GM19025 (cell line): ENCODE results near the gene C14orf132.

Experiments
- ATAC-seq: cut with Tn5 transposase; IDR thresholded peaks from one replicate; pipeline ENCODE4 v1.9.1; 2021; ENCODE audit warnings: mild to moderate bottlenecking, low read depth, moderate library complexity; ENCODE audit not compliant: unreplicated experiment

Gene C14orf132

DNA sequence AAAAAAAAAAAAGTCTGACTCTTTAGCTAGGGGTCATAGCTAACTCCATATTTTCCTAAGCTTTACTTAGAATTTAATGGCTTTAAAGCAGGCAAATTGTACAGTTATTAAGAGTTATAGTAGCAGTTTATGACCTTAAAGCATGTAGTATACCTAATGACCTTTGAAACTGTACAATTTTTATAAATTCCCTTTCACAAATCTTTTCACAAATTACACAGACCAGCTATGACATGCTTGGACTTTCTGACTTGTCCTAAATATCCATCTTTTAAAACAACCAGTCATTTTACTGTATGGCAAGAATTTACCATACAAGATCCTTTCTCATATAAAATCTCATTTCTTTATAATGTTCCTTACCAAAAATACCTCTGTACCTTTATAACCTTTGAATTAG lies 74.8 kb downstream of the C14orf132 start:
- no peak for ATAC-seq

DNA sequence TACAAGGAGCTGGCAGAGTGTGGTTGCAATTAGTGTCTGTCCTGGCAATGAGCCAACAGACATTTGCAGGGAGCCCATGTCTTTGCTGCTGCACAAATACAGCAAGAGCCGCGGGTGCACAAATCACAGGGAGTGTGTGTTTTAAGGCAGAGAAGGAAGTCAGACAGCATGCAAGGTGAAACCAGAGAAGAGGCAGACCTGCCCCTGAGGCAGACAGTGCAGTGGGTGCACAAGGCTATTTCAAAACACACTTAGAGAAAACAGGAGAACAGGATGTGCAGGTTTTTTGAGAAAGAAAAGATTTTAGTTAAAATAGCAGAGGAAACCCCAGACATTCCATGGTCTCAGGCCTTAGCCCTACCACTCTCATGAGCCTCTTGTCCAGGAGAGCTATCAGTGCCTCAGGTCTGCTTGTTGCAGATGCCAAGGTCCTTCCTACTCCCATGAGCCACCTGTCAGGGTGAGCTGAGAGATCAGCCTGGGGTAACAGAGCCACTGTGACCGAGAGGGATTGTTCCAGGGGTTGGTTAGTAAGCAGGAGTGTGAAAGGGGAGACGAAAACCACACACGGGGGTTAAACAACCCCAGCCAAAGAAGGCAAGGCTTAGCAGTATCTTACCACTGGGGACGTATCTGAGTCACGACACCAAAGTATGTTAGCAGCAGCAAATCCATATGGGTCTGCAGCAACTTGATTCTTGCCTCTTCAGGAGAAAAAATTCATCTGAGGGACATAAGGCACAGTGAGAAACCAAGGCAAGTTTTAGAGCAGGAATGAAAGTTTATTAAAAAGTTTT lies 78.1 kb downstream of the C14orf132 start:
- ATAC-seq, result no peak

DNA sequence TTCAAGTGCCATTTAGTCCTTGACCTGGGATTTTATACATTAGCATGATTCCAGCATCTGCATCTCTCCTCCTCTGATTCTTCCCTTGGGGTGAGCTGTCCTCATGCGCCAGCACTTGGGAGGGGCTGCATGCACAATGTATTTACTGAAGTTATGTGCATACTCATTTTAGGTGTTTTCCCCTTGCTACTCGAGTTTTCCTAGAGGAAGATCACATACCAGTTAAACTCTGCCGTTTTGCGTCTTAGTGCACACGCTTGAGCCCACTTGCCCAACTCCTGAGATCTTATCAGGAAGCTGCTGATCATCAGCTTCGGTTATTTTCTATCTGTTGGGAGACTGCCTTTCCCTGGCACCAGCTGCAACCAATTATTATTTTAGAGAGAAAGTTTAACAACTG lies 78.8 kb downstream of the C14orf132 start:
- ATAC-seq, result no peak

DNA sequence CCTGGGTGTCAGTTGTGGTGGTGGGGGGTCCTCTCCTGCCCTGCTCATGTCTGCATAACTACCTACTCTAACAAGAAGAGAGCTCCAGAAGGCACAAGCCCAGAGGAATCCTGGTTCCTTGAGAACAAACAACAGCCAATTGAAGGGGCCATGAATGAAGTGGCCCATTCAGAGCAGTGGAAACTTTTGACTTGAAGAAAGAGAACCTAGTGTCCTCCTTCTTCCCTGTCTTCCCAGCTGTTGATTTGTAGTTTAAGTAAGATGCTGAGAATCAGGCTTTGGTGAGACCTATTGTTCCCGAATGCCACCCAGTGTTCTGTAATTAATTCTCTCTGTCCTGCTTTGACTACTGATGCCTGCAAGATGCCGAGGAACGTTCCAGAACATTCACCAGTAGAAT lies 79.2 kb downstream of the C14orf132 start:
- no peak for ATAC-seq

DNA sequence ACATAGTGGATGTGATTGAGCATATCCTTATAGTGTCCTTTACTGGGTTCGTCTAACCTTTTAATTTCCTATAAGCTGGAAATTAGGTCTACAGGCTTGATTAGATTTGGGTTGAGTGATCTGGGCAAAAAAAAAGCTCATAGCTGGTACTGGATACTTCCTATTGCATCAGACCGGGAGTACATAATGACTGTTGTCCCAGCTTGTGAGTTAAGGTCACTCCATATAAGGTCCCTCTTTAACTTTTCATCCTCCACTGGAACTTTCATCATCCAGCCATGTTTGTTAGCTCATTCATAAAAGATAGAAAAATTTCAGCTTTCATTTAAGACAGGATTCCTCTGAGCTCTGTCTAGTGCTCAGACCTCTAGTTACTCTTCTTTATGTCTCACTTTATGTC lies 80.8 kb downstream of the C14orf132 start:
- no peak for ATAC-seq

DNA sequence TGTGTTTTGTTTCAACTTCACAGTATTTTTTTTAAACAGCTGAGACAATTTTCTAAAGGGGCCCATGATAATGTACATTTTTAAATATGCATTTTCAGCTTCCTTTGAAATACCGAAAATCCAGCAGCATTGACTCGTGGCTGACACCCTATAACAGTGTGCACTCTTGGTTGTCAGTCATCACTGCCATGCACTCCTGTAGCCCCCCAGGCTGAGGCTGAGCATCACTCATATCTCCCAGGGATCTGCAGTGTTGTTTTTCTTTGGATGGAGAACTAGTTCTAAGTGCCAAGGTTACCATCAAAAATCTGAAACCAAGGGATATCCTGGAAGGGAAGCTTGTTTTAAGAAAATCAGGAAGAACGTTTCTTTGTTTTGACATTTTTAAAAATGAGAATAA lies 81.2 kb downstream of the C14orf132 start:
- ATAC-seq, result no peak

DNA sequence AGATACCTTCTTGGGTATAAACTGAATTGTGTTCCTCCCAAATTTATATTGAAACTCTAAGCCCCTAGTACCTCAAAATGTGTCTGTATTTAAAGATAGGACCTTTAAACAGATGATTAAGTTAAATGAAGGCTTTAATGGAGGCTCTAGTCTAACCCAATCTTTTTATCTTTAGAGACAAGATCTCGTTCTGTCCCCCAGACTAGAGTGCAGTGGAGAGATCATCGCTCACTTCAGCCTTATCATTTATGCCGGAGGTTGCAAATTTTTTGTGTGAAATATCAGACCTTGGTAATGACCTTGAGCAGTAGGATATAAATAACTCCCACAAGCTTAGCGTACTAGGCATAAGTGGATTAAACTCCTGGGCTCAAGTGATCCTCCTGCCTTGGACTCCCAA lies 81.8 kb downstream of the C14orf132 start:
- no peak for ATAC-seq

DNA sequence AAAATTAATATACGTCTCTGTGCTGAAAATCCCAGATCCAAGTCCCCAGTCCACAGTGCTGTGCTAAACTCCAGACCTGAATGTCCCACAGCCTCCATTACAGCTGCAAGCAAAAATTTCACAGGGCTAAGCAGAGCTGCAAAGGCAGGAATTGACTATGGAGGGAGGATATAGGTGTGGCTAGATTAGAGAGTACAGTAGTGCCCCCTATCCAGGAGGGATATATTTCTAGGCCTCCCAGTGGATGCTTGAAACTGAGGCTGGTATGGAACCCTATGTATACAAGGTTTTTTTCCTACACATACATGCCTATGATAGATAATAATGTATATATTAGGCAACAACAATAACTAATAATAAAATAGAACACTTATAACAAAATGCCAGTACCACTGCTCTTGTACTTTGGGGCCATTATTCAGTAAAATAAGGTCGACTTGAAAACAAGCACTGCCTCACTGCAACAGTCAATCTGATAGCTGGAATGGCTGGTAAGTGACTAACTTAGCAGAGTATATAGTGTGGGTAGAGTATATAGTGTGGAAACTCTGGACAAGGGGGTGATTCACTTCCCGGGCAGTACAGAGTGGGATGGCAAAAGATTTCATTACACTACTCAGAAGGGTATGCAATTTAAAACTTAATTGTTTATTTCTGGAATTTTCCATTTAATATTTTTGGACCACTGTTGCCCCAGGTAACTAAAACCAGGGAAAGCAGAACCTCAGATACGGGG lies 82.7 kb downstream of the C14orf132 start:
- ATAC-seq, result no peak

DNA sequence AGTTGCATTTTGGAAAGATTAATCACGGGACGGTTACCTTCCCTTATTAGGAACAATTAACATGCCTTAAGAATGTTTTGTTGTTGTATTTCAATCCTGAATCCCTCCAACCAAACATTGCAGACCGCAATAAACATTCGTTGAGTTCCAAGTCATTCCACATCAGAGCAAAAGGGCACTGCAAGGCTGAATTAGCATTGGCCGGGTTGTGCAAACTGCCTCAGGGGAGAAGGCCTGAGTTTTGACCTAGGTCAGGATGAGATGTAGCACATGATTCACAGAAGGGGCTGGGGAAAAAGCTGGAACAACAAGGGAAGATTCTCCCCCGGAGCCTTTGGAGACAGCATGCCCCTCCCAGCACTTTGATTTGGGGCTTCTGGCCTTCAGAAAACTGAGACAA lies 83.3 kb downstream of the C14orf132 start:
- no peak for ATAC-seq

DNA sequence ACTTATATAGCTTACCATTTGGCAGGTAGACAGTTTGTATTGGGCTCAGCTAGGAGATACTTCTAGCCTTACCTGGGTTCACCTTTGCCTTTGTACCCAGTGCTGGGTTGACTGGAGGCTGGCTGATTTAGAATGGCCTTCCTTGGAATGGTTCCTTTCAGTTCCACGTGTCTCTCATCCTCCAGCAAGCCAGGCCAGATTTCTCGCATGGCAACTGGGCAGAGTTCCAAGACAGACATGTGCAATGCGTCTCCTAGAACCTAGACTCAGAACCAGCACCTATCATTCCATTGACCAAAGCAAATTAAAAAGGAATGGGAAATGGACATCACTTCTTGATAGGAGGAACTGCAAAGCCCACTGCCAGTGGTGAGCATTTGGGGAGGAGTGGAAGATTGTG lies 86.4 kb downstream of the C14orf132 start:
- no peak for ATAC-seq

DNA sequence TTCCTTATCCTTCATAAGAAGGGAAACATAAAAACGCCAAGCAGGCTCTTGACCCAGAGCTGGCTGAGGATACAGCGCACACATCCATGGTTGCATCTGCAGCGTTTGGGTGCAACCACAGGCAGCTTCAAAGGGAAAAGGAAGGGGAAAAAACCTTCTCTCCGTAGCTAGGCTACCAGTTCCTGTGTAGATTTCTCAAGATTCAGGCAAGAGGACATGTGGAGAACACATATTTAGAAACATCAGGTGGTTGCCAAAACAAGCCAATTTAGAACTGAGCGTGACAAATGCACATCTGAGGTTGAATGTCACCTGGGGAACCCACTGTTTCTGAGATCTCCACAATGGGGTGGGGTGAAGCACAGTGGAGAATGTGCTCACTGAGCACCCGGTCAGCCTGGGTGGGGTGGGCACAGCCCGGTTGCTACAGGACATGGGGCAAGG lies 87.2 kb downstream of the C14orf132 start:
- no peak for ATAC-seq

DNA sequence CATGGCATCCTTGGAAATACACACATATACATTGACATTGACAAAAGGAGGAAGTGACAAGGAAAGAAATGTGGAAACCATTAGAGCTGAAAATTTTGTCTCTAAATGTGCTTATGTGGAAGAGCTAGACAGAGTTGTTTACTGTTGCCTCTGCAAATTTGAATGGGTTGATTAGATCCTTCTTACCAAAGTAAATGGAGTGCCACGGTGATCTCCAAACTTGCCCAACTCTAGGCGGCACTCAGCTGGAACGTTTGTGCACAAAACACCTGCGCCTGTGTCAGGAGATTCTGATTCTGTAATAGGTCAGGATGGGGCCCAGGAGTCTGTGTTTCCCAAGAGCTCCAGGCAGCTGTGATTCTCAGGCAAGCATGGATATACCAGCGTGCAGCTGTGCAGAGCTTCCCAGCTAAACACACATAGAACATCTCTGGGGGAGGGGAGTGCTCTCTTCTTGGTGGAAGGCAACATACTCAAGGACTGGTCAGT lies 87.7 kb downstream of the C14orf132 start:
- ATAC-seq, result no peak

DNA sequence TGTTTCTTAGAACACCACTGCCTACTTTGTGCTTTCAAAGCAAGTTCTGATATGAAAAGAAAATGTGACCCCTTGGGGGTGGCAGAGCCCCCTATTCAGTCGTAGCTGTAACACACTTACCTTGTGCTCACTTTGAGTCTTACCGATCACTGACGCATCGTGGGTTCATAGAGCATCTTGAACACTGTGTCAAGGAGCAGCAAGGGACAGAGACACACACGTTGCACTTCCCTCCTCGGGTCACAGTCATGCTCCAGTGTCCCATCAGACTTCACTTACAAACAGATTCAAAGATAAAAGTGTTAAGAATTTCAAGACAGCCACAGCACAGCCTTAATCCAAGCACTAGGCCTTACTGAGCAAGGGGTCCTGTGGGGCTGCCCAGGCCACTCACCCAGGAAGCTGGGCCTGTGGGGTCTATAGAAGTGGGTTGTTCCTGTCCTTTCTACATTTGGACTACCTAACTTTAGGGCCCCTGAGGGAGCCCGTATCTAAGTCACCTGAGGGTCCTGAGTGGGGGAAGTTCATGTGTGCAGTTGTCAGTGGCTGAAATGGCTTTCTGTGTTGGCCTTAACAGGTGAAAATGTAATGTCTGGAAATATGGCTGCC lies 90.1 kb downstream of the C14orf132 start:
- no peak for ATAC-seq

DNA sequence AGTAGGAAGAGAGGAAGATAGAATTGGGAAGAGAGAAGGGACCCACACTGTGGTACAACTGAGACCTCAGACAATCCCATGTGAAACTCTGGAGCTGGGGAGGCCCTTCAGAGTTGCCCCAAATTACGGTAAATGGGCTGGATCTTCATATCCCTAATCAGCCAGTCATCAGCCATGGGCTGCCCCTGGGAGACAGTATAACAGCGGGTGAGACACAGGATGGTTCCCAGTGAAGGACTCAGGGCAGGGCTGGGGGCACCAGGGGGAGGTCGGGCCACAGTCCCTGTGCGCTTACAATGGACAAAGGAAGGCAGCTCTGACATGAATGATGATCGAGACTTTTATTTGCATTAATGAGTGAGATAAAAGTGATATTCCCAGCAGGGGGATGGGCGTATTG lies 91.2 kb downstream of the C14orf132 start:
- no peak for ATAC-seq

DNA sequence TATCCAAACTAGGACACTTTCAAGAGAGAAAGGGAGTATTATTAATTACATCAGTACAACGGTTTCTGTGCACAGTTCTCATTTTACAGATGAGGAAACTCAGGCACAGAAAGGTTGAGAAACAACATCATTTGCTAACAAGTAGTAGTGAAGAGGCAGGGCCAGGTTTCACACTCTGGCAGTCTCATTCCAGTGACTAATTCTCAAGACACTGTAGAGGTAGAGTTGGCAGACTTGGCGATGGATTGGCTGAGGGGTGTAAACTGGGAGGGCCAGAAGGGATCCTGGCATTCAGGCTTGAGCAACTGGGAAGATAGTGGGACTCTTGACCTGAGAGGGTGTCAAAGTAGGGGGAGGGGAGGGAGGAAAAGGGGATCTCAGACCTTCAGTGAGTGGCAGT lies 91.7 kb downstream of the C14orf132 start:
- no peak for ATAC-seq

DNA sequence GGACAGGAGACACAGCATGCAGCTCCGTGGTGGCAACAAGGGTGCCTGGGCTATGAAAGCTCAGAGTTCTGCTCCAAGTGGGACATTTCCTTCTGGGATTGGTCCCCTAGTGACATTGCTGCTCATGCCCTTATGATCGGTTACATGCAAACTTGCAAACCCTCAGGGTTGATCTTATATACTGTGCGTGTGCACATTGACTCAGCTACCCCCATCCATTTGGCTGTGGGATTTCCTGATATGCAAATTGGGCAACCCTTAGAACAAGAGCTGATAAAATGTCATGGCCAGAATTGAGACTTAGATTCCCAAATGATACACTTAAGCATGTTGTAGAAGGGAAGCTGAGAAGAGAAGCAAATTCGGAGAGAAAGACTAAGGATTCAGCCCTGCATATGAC lies 92.7 kb downstream of the C14orf132 start:
- no peak for ATAC-seq

DNA sequence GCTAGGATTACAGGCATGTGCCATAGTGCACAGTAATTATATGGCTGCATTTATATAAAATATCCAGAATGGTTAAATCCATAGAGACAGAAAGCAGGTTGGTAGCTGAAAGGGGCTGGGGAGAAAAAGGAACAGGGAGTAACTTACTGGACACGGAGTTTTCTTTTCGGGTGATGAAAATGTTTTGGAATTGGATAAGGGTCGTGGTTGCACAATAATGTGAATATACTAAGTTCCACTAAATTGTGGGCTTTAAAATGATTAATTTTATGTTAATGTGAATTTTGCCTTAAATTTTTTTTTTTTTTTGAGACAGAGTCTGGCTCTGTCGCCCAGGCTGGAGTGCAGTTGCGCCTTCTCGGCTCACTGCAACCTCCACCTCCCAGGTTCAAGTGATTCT lies 95.3 kb downstream of the C14orf132 start:
- no peak for ATAC-seq

DNA sequence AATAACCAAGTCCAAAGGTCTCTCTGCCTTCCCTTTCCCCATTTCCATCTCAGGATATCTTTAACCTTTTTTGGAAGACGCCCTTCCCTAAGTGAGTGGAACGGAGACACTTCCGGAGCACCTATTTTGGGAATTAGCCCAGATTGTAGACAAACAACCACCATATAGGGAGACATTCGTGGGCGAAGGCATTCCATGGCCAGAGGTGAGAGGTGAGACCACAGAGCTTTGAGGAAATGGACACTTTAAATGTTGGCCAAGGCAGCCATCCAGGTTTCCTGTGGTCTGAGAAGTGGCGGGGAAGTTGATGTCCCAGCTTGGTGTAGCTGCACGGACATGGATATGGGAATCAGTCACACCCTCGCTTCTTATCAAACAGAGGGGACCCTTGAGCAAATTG lies 96.1 kb downstream of the C14orf132 start:
- no peak for ATAC-seq

DNA sequence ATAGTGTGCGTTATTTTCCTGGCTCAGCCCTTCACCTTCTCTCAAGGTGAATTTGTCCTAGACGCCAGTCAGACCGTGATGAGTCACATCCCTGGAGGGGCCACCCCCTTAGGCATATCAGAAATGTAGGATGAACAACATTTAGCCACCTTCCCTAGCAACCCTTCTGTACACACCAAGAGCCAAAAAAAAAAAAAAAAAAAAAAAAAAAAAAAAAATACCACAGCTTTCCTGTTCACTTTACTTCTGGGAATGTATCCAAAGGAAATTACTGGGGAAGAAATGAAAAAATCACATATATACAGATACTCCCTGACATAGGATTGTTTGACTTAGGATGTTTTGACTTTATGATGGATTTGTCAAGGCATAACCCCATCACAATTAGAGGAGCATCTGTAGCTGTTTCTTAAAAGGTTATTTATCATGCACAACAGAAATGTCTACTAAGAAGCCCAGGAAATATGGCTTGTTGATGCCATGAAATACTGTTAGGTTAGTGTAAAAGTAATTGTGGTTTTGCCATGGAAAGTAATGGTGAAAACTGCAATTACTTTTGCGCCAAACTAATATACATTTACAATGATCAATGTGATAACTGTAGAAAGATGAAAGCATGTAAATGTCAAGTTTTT lies 97.3 kb downstream of the C14orf132 start:
- no peak for ATAC-seq

DNA sequence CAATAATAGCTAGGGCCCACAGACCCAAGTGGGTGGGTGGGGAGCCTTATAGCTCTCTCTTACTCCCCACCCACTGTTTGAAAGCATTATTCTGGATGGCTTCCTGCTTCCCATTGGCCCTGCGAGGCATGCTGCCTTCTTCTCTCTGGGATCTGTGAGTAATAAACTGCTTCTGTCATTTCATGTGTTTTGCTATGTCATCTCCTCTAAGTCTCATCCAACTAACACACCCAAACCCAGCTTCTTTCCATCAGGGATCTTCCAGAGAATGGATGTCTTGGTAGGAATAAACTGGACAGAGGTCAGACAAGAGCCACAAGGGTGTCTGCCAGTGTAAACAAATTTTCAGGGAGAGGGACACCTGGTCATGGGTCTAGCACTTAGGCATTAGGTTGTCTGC lies 99.1 kb downstream of the C14orf132 start:
- no peak for ATAC-seq

DNA sequence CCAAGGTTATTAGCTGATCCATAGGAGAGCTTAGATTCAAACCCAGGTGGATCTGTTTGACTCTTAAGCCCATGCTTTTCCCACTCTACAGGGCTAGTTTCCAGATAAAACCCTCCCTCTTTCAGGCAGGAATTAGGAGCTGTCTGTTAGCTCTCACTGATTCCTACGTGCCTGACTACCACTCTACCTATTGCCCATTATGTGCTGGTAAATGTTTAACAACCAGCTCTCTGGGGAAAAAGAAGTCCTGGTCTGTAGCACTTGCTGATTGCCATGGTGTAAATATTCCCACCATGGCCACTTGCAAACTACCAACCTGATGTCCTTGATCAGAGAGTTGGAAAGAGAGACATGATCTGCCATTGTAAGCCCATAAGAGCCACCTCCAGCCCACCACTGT lies 100.0 kb downstream of the C14orf132 start:
- no peak for ATAC-seq
